H1 (cell line): ENCODE data around the gene NDUFS3. TPM values are rescaled to one million over a fixed set of nuclear protein-coding genes. Genes with fewer than 3 reads are reported as not detected.

ENCODE experiments used
- CTBP2 ChIP-seq: IDR thresholded peaks from 2 replicates; pipeline ENCODE4 v1.7.0; 2011; ENCODE audit warnings: borderline replicate concordance, mild to moderate bottlenecking, moderate library complexity, mixed read lengths, low read length; ENCODE audit not compliant: insufficient read depth, insufficient read length
- RNF2 ChIP-seq: fragments of 200-900, 300-1000 bp; sonication (generic); IDR thresholded peaks from 2 replicates; pipeline ENCODE4 v1.7.1; 2016; ENCODE audit warnings: borderline replicate concordance, low read depth, mild to moderate bottlenecking, antibody characterized with exemption, low read length; ENCODE audit not compliant: poor library complexity, severe bottlenecking; ENCODE audit errors: missing control alignments
- SP4 ChIP-seq: IDR thresholded peaks from 2 replicates; pipeline ENCODE4 v1.6.1; 2012; ENCODE audit warnings: low read length, inconsistent platforms
- polyA plus RNA-seq, 7 experiments: library from polyadenylated mRNA; depleted of rRNA in 3 of 7; stranded (reverse) in 5 of 7; unstranded in 2 of 7; fragments of >200 nt in 5 of 7; fragments of 200-250 nt in 2 of 7; gene quantifications; 1 replicate in 5 of 7; 2 replicates in 1 of 7; 4 replicates in 1 of 7; pipeline versions ENCODE4 v1.2.1 to v1.2.3, GENCODE V29; 2011 to 2013; ENCODE audit warnings: missing spikeins in 2 of 7, mixed read lengths in 2 of 7
- total RNA-seq: library from RNA; stranded (reverse); fragmentation: NEBNext Ultra II Directional; extraction: Animal tissue kit (Norgen Biotek cat#: 25700); gene quantifications from 2 replicates; pipeline ENCODE4 v1.2.1, GENCODE V29; 2021

NDUFS3 gene
- total and polyA plus RNA-seq, 2 of the 8 experiments (the other 6 are each of a cell fraction or from before 2014, with no cell fraction given) = 135 to 241 TPM

GRCh38 chr11:47589584-47589976, 10.7 kb downstream of the NDUFS3 start (continued):
- no peak for TF ChIP-seq RNF2
- no peak for TF ChIP-seq SP4
- TF ChIP-seq CTBP2 = no peak
